Measurements from ENCODE around the gene GRWD1.

Gene GRWD1

DNA sequence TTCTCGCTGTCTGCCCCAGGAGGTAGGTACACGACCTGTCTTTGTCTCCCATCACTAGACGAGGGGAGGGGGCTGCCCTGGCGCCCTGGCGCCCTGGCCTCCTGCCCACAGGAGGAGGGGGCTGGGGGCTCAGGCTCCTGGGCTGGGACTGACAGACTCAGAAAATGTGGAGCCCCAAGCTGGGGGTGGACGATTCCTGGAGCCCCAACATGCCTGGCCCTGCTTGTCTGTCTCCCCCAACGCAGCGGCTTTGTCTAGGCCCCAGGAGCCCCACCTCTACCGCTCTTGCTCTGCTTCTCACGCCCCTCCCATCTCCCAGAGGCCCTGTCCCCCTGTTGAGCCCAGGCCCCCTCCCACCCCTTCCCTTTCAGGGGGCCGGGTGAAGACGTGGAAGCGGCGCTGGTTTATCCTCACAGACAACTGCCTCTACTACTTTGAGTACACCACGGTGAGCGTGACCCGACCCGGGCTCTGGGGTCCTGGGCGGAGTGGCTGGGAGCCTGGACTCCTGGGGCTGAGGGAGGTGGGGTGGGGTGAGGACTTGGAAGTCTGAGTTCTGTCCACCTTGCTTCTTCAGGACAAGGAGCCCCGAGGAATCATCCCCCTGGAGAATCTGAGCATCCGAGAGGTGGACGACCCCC is 32.0 kb downstream of the GRWD1 start:
- no peaks in the 10 kb centered on the region for H3K9me3 ChIP-seq (ENCODE audit: low read length)
- peaks cover 51% of the 10 kb centered on the region for H3K36me3 ChIP-seq (ENCODE audit: insufficient read depth, low read length)
- no peak overlapping the region for H3K9ac ChIP-seq (ENCODE audit: low read length)
- no peak overlapping the region for H3K27ac ChIP-seq (ENCODE audit: low read depth, low read length, poor library complexity, severe bottlenecking)
- no peak overlapping the region for H3K4me3 ChIP-seq (ENCODE audit: low read depth, low read length, poor library complexity, severe bottlenecking)
- no peaks in the 10 kb centered on the region for H3K27me3 ChIP-seq (ENCODE audit: insufficient read depth, low read length)
- no peaks in the 10 kb centered on the region for H3K79me2 ChIP-seq (ENCODE audit: insufficient read depth, low read length)
- no peaks in the 10 kb centered on the region for H4K20me1 ChIP-seq (ENCODE audit: insufficient read depth, low read length)
- no peak overlapping the region for H3K4me2 ChIP-seq (ENCODE audit: low read length)
- no peak for TF ChIP-seq EZH2 (IDR thresholded peaks at IDR 0.05; ENCODE audit: borderline replicate concordance, low read length)
- TF ChIP-seq, protein P1, sequence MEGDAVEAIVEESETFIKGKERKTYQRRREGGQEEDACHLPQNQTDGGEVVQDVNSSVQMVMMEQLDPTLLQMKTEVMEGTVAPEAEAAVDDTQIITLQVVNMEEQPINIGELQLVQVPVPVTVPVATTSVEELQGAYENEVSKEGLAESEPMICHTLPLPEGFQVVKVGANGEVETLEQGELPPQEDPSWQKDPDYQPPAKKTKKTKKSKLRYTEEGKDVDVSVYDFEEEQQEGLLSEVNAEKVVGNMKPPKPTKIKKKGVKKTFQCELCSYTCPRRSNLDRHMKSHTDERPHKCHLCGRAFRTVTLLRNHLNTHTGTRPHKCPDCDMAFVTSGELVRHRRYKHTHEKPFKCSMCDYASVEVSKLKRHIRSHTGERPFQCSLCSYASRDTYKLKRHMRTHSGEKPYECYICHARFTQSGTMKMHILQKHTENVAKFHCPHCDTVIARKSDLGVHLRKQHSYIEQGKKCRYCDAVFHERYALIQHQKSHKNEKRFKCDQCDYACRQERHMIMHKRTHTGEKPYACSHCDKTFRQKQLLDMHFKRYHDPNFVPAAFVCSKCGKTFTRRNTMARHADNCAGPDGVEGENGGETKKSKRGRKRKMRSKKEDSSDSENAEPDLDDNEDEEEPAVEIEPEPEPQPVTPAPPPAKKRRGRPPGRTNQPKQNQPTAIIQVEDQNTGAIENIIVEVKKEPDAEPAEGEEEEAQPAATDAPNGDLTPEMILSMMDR (IDR thresholded peaks at IDR 0.05; ENCODE audit: low read length) = no peak
- no peaks in the 10 kb centered on the region for H3K4me1 ChIP-seq (ENCODE audit: insufficient read depth, low read length, severe bottlenecking)
- no peaks in the 10 kb centered on the region for H3K9me2 ChIP-seq (ENCODE audit: low read depth, low read length)
- no peak overlapping the region for H2AFZ ChIP-seq (ENCODE audit: low read length)
- H3F3A ChIP-seq (ENCODE audit: insufficient read depth, low read length) = no peaks in the 10 kb centered on the region

DNA sequence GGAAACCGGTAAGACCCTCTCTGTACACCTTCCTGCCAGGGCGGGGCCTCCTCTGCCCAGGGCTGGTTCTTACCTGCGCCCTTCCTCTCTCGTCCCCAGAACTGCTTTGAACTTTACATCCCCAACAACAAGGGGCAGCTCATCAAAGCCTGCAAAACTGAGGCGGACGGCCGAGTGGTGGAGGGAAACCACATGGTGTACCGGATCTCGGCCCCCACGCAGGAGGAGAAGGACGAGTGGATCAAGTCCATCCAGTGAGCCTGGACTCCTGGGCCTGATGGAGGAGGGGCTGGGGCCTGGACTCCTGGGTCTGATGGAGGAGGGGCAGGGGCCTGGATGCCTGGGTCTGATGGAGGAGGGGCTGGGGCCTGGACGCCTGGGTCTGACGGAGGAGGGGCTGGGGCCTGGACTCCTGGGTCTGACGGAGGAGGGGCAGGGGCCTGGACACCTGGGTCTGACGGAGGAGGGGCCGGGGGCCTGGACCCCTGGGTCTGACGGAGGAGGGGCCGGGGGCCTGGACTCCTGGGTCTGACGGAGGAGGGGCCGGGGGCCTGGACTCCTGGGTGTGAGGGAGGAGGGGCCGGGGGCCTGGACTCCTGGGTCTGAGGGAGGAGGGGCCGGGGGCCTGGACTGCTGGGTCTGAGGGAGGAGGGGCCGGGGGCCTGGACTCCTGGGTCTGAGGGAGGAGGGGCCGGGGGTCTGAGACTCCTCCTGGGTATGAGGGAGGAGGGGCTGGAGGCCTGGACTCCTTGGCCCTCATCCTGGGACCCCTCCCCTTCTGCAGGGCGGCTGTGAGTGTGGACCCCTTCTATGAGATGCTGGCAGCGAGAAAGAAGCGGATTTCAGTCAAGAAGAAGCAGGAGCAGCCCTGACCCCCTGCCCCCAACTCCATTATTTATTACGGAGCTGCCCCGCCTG is 32.8 kb downstream of the GRWD1 start:
- no peak overlapping the region for H3K27ac ChIP-seq (ENCODE audit: low read depth, low read length, poor library complexity, severe bottlenecking)
- no peak overlapping the region for H2AFZ ChIP-seq (ENCODE audit: low read length)
- H4K20me1 ChIP-seq (ENCODE audit: insufficient read depth, low read length) = no peaks in the 10 kb centered on the region
- H3K36me3 ChIP-seq (ENCODE audit: insufficient read depth, low read length) = peaks cover 43% of the 10 kb centered on the region
- H3K4me1 ChIP-seq (ENCODE audit: insufficient read depth, low read length, severe bottlenecking) = no peaks in the 10 kb centered on the region
- H3K27me3 ChIP-seq (ENCODE audit: insufficient read depth, low read length) = no peaks in the 10 kb centered on the region
- no peaks in the 10 kb centered on the region for H3K9me2 ChIP-seq (ENCODE audit: low read depth, low read length)
- TF ChIP-seq, protein P1 (IDR thresholded peaks at IDR 0.05; ENCODE audit: low read length) = no peak
- TF ChIP-seq EZH2 (IDR thresholded peaks at IDR 0.05; ENCODE audit: borderline replicate concordance, low read length) = no peak
- H3K9ac ChIP-seq (ENCODE audit: low read length) = no peak overlapping the region
- no peaks in the 10 kb centered on the region for H3F3A ChIP-seq (ENCODE audit: insufficient read depth, low read length)
- no peak overlapping the region for H3K4me3 ChIP-seq (ENCODE audit: low read depth, low read length, poor library complexity, severe bottlenecking)
- no peaks in the 10 kb centered on the region for H3K9me3 ChIP-seq (ENCODE audit: low read length)
- H3K79me2 ChIP-seq (ENCODE audit: insufficient read depth, low read length) = no peaks in the 10 kb centered on the region
- H3K4me2 ChIP-seq (ENCODE audit: low read length) = no peak overlapping the region

GRCh38 chr19:48479686-48480085 is 33.9 kb downstream of the GRWD1 start:
- no peak for TF ChIP-seq EZH2 (IDR thresholded peaks at IDR 0.05; ENCODE audit: borderline replicate concordance, low read length)
- TF ChIP-seq, protein P1 (IDR thresholded peaks at IDR 0.05; ENCODE audit: low read length) = no peak
- no peak overlapping the region for H3K9ac ChIP-seq (ENCODE audit: low read length)
- no peaks in the 10 kb centered on the region for H3F3A ChIP-seq (ENCODE audit: insufficient read depth, low read length)
- H3K4me3 ChIP-seq (ENCODE audit: low read depth, low read length, poor library complexity, severe bottlenecking) = no peak overlapping the region
- H3K27me3 ChIP-seq (ENCODE audit: insufficient read depth, low read length) = no peaks in the 10 kb centered on the region
- no peaks in the 10 kb centered on the region for H3K9me3 ChIP-seq (ENCODE audit: low read length)
- H3K4me1 ChIP-seq (ENCODE audit: insufficient read depth, low read length, severe bottlenecking) = no peaks in the 10 kb centered on the region
- peaks cover 32% of the 10 kb centered on the region for H3K36me3 ChIP-seq (ENCODE audit: insufficient read depth, low read length)
- H3K27ac ChIP-seq (ENCODE audit: low read depth, low read length, poor library complexity, severe bottlenecking) = no peak overlapping the region
- H3K9me2 ChIP-seq (ENCODE audit: low read depth, low read length) = no peaks in the 10 kb centered on the region
- H3K4me2 ChIP-seq (ENCODE audit: low read length) = no peak overlapping the region
- no peaks in the 10 kb centered on the region for H3K79me2 ChIP-seq (ENCODE audit: insufficient read depth, low read length)
- no peaks in the 10 kb centered on the region for H4K20me1 ChIP-seq (ENCODE audit: insufficient read depth, low read length)
- no peak overlapping the region for H2AFZ ChIP-seq (ENCODE audit: low read length)
